ENCODE results near the gene SF3A2.

Gene SF3A2

GRCh38 chr19:2273356-2274184, 36.9 kb downstream of the SF3A2 start:
- Histone ChIP-seq H3K79me2 (ENCODE audit: insufficient read depth, low read length) (peaks cover 63% of the 10 kb centered on the region), H3K9me2 (replicated peaks; ENCODE audit: low read depth, low read length) (no peaks in the 10 kb centered on the region), H3K27me3 (ENCODE audit: insufficient read depth, low read length, poor library complexity, severe bottlenecking) (peaks cover 12% of the 10 kb centered on the region), H4K20me1 (ENCODE audit: insufficient read depth, low read length, poor library complexity, severe bottlenecking) (peaks cover 52% of the 10 kb centered on the region), H3K9me3 (ENCODE audit: insufficient read depth, low read depth, low read length) (no peaks in the 10 kb centered on the region), H3K36me3 (ENCODE audit: insufficient read depth, low read length) (peaks cover 19% of the 10 kb centered on the region; the same call in 1 of the 2 replicates), H3K4me3 (ENCODE audit: low read length, poor library complexity, severe bottlenecking) (peak overlapping the region; percentile 94), H3K4me1 (ENCODE audit: insufficient read depth, low read length, poor library complexity, severe bottlenecking) (peaks cover 28% of the 10 kb centered on the region), H3F3A (ENCODE audit: low read depth) (peaks cover 18% of the 10 kb centered on the region), H2AFZ (ENCODE audit: low read length) (no peak overlapping the region), H3K4me2 (ENCODE audit: low read depth, low read length, poor library complexity, severe bottlenecking) (peak overlapping the region; percentile 83), H3K9ac (ENCODE audit: low read depth, low read length, poor library complexity, severe bottlenecking) (peak overlapping the region; percentile 69)
- no peak for TF ChIP-seq EZH2phosphoT487 (IDR thresholded peaks at IDR 0.05; ENCODE audit: borderline replicate concordance)
- TF ChIP-seq, protein P1, sequence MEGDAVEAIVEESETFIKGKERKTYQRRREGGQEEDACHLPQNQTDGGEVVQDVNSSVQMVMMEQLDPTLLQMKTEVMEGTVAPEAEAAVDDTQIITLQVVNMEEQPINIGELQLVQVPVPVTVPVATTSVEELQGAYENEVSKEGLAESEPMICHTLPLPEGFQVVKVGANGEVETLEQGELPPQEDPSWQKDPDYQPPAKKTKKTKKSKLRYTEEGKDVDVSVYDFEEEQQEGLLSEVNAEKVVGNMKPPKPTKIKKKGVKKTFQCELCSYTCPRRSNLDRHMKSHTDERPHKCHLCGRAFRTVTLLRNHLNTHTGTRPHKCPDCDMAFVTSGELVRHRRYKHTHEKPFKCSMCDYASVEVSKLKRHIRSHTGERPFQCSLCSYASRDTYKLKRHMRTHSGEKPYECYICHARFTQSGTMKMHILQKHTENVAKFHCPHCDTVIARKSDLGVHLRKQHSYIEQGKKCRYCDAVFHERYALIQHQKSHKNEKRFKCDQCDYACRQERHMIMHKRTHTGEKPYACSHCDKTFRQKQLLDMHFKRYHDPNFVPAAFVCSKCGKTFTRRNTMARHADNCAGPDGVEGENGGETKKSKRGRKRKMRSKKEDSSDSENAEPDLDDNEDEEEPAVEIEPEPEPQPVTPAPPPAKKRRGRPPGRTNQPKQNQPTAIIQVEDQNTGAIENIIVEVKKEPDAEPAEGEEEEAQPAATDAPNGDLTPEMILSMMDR (conservative IDR thresholded peaks at IDR 0.05; ENCODE audit: low read length) = peak; percentile 91

GRCh38 chr19:2274185-2274711, 37.6 kb downstream of the SF3A2 start:
- Histone ChIP-seq H3K9me3 (ENCODE audit: insufficient read depth, low read depth, low read length) (no peaks in the 10 kb centered on the region), H3K36me3 (ENCODE audit: insufficient read depth, low read length) (peaks cover 19% of the 10 kb centered on the region; the same call in 1 of the 2 replicates), H3K4me3 (ENCODE audit: low read length, poor library complexity, severe bottlenecking) (peak overlapping the region; percentile 94), H3K4me2 (ENCODE audit: low read depth, low read length, poor library complexity, severe bottlenecking) (peak overlapping the region; percentile 83), H3K9ac (ENCODE audit: low read depth, low read length, poor library complexity, severe bottlenecking) (peak overlapping the region; percentile 54), H3K79me2 (ENCODE audit: insufficient read depth, low read length) (peaks cover 63% of the 10 kb centered on the region), H3K4me1 (ENCODE audit: insufficient read depth, low read length, poor library complexity, severe bottlenecking) (peaks cover 24% of the 10 kb centered on the region), H4K20me1 (ENCODE audit: insufficient read depth, low read length, poor library complexity, severe bottlenecking) (peaks cover 52% of the 10 kb centered on the region), H3K9me2 (replicated peaks; ENCODE audit: low read depth, low read length) (no peaks in the 10 kb centered on the region), H3K27me3 (ENCODE audit: insufficient read depth, low read length, poor library complexity, severe bottlenecking) (peaks cover 12% of the 10 kb centered on the region), H3F3A (ENCODE audit: low read depth) (peaks cover 18% of the 10 kb centered on the region), H2AFZ (ENCODE audit: low read length) (no peak overlapping the region)
- TF ChIP-seq, protein P1 (conservative IDR thresholded peaks at IDR 0.05; ENCODE audit: low read length) = no peak
- TF ChIP-seq EZH2phosphoT487 (IDR thresholded peaks at IDR 0.05; ENCODE audit: borderline replicate concordance) = no peak

GRCh38 chr19:2274931-2275535, 38.4 kb downstream of the SF3A2 start:
- Histone ChIP-seq H3K36me3 (ENCODE audit: insufficient read depth, low read length) (peaks cover 19% of the 10 kb centered on the region; the same call in 1 of the 2 replicates), H3K4me2 (ENCODE audit: low read depth, low read length, poor library complexity, severe bottlenecking) (no peak overlapping the region), H3F3A (ENCODE audit: low read depth) (peaks cover 18% of the 10 kb centered on the region), H3K9me3 (ENCODE audit: insufficient read depth, low read depth, low read length) (no peaks in the 10 kb centered on the region), H3K4me1 (ENCODE audit: insufficient read depth, low read length, poor library complexity, severe bottlenecking) (peaks cover 24% of the 10 kb centered on the region), H2AFZ (ENCODE audit: low read length) (no peak overlapping the region), H3K79me2 (ENCODE audit: insufficient read depth, low read length) (peaks cover 56% of the 10 kb centered on the region), H3K9ac (ENCODE audit: low read depth, low read length, poor library complexity, severe bottlenecking) (no peak overlapping the region), H3K4me3 (ENCODE audit: low read length, poor library complexity, severe bottlenecking) (no peak overlapping the region), H3K9me2 (replicated peaks; ENCODE audit: low read depth, low read length) (no peaks in the 10 kb centered on the region), H4K20me1 (ENCODE audit: insufficient read depth, low read length, poor library complexity, severe bottlenecking) (peaks cover 45% of the 10 kb centered on the region), H3K27me3 (ENCODE audit: insufficient read depth, low read length, poor library complexity, severe bottlenecking) (peaks cover 6% of the 10 kb centered on the region)
- TF ChIP-seq, protein P1 (conservative IDR thresholded peaks at IDR 0.05; ENCODE audit: low read length) = peak; percentile 69
- no peak for TF ChIP-seq EZH2phosphoT487 (IDR thresholded peaks at IDR 0.05; ENCODE audit: borderline replicate concordance)
